Tibial artery (tissue), 4 donors: ENCODE measurements around the gene TSPAN15.

Experiments used
- DNase-seq, 2 donors: peaks; one replicate each; pipeline ENCODE4 v3.0.0-alpha.2; 2019
- H3K27ac ChIP-seq, 2 donors: fragments of 200-600 bp; sonication (generic) in 1 of 2; 1 replicate in 1 of 2; 2 replicates in 1 of 2; pipeline ENCODE4 v1.5.1; 2018 to 2019; ENCODE audit warnings: mild to moderate bottlenecking in 1 of 2
- H3K27me3 ChIP-seq, 2 donors: fragments of 200-600 bp; sonication (generic) in 1 of 2; one replicate each; pipeline versions ENCODE4 v1.5.1 to v1.6.0; 2016 to 2019
- H3K36me3 ChIP-seq, 3 donors: fragments of 200-600 bp; sonication (generic) in 2 of 3; one replicate each; pipeline ENCODE4 v1.5.1; 2016 to 2019; ENCODE audit warnings: mild to moderate bottlenecking in 2 of 3
- H3K4me1 ChIP-seq, 4 donors: fragments of 200-600 bp; sonication (generic) in 2 of 4; 1 replicate in 3 of 4; 2 replicates in 1 of 4; pipeline ENCODE4 v1.5.1; 2016 to 2019
- H3K4me3 ChIP-seq, 2 donors: fragments of 200-600 bp; sonication (generic) in 1 of 2; 1 replicate in 1 of 2; 2 replicates in 1 of 2; pipeline ENCODE4 v1.5.1; 2018 to 2019; ENCODE audit warnings: mild to moderate bottlenecking in 2 of 2
- H3K9me3 ChIP-seq, 3 donors: fragments of 200-600 bp; sonication (generic) in 1 of 3; one replicate each; pipeline ENCODE4 v1.5.1; 2016 to 2019
- CTCF ChIP-seq, 2 experiments: fragments of 200-600 bp in 1 of 2; fragments of 450-650 bp in 1 of 2; IDR thresholded peaks; one replicate each; pipeline ENCODE4 v1.5.1; 2017 to 2019; ENCODE audit warnings: antibody characterized with exemption in 2 of 2, mild to moderate bottlenecking in 1 of 2, moderate library complexity in 1 of 2
- intact Hi-C: fragments of 100-400 bp; cut with DNase I; formaldehyde crosslinking; loops from one replicate; pipeline ENCODE4 v1.15.0; 2023; ENCODE audit warnings: low total_unique reads

The TSPAN15 gene

GRCh38 chr10:69455006-69455763 is 3.9 kb downstream of the TSPAN15 start:
- no peak for TF ChIP-seq CTCF (IDR thresholded peaks at IDR 0.05)
- Histone ChIP-seq H3K4me1 (peaks cover 0 to 50% (median 24%) of the 10 kb centered on the region in 4 donors), H3K27ac (no peak overlapping the region), H3K27me3 (no peaks in the 10 kb centered on the region), H3K4me3 (no peak overlapping the region), H3K9me3 (no peaks in the 10 kb centered on the region), H3K36me3 (no peaks in the 10 kb centered on the region)
- DNase-seq = no peak
- intact Hi-C loops = no loop called here

GRCh38 chr10:69456880-69457693 is 5.8 kb downstream of the TSPAN15 start:
- H3K4me3 ChIP-seq = no peak overlapping the region
- no peaks in the 10 kb centered on the region for H3K36me3 ChIP-seq
- DNase-seq = no peak
- TF ChIP-seq CTCF (IDR thresholded peaks at IDR 0.05) = no peak
- H3K27me3 ChIP-seq = no peaks in the 10 kb centered on the region
- H3K4me1 ChIP-seq = peaks cover 10 to 38% (median 23%) of the 10 kb centered on the region in 4 donors
- H3K27ac ChIP-seq = peak overlapping the region in 1 of 2 donors; percentile 67
- intact Hi-C loops = no loop called here
- H3K9me3 ChIP-seq = no peaks in the 10 kb centered on the region

GRCh38 chr10:69457771-69458237 is 6.5 kb downstream of the TSPAN15 start:
- no peak for TF ChIP-seq CTCF (IDR thresholded peaks at IDR 0.05)
- Histone ChIP-seq H3K4me3 (no peak overlapping the region), H3K27ac (peak overlapping the region; percentile 48 to 67), H3K4me1 (peaks cover 9 to 31% (median 19%) of the 10 kb centered on the region in 4 donors), H3K9me3 (no peaks in the 10 kb centered on the region), H3K27me3 (no peaks in the 10 kb centered on the region), H3K36me3 (no peaks in the 10 kb centered on the region)
- intact Hi-C loops = no loop called here
- DNase-seq = no peak

GRCh38 chr10:69458430-69459100 is 7.3 kb downstream of the TSPAN15 start:
- intact Hi-C loops = no loop called here
- H3K27me3 ChIP-seq = no peaks in the 10 kb centered on the region
- H3K27ac ChIP-seq = peak overlapping the region; percentile 48 to 67
- H3K36me3 ChIP-seq = no peaks in the 10 kb centered on the region
- H3K4me3 ChIP-seq = no peak overlapping the region
- no peaks in the 10 kb centered on the region for H3K9me3 ChIP-seq
- TF ChIP-seq CTCF (IDR thresholded peaks at IDR 0.05) = no peak
- peaks cover 9 to 28% (median 18%) of the 10 kb centered on the region in 4 donors for H3K4me1 ChIP-seq
- DNase-seq = peak in 1 of 2 donors; percentile 62

GRCh38 chr10:69459101-69459790 is 8.0 kb downstream of the TSPAN15 start:
- H3K27me3 ChIP-seq = no peaks in the 10 kb centered on the region
- H3K9me3 ChIP-seq = no peaks in the 10 kb centered on the region
- intact Hi-C loops = no loop called here
- H3K4me3 ChIP-seq = no peak overlapping the region
- TF ChIP-seq CTCF (IDR thresholded peaks at IDR 0.05) = no peak
- DNase-seq = no peak
- H3K36me3 ChIP-seq = no peaks in the 10 kb centered on the region
- H3K27ac ChIP-seq = peak overlapping the region in 1 of 2 donors; percentile 67
- H3K4me1 ChIP-seq = peaks cover 9 to 32% (median 18%) of the 10 kb centered on the region in 4 donors
